Activated T-cell treated with anti-CD3 and anti-CD28 coated beads for 1 hour (primary cell): ENCODE results near the gene MTREX.

Experiments used
- DNase-seq: peaks from one replicate; pipeline ENCODE4 v3.0.0-alpha.2; 2020; ENCODE audit warnings: low read depth

MTREX gene

DNA sequence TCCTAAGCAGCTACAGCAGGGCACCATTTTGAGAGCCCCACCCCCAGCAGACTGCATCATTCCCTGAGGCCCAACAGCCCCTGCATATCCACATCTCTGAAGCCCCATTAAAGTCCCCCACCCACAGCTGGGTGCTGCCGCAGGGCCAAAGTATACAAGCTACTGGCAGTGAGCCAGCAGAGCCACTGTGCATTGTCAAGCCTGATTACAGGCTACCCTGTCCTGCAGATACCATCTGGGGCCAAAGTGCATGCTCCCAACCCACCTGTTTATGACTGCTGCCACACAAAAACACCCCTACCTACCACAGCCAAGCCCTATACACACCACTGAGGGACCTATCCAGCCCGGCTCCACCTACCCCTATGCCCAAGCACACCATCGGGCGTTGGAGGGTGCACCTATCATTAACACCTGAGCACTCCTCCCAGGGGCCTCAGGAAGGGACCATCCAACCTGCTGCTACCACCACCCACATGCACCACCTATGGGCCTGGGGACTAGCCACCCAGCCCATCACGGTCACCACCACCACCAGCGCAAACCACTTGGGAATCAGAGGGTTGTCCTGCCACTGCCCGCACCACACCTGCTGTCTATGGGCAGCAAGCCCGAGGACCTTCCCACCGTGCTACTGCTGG is 121.9 kb downstream of the MTREX start:
- DNase-seq = no peak

DNA sequence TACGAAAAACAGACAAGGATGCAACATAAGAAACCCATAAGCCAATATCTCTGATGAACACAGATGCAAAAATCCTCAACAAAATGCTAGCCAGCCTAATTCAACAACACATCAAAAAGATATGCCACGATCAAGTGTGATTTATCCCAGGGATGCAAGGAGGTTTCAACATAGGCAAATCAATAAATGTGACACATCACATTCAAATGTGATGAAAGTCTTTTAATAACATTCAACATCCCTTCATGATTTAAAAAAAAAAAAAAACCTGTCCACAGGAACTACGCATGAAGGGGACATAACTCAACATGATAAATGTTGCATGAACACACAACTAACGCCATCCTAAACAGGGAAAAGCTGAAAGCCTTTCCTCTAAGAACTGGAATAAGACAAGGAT is 124.8 kb downstream of the MTREX start:
- no peak for DNase-seq

DNA sequence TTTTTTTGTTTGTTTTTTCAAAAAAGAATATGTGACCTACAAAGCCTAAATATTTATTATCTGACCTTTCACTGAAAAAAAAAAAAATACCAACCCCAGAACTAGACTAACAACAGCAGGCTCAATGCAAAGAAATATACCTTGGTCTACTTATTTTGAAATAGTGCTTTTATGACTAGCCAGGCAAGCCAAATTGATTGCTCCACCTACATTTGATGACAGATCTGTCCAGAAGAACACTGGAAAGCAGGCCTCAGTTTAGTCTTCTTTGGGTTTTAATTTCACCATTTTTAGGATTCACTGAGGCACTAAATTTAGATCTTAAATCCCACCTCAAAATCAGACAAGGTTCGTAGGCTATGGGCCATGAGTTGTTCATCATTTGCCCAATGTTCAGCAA is 129.7 kb downstream of the MTREX start:
- DNase-seq = no peak

DNA sequence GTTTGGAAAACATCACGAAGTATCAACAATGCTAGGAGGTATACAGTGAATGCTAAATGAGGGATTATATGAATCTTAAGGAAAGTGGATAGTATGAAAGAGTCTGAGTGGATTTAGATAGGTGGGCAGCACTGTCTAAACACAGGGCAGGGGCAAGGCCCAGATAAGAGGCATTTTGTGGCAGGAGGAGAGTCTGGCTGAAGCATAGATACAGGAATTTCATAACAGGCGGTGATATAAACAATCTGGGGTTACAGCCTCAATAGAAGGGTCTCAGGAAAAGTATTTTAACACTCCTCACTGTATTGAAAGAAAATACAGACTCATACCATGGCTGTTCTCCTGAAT is 130.0 kb downstream of the MTREX start:
- DNase-seq = no peak

DNA sequence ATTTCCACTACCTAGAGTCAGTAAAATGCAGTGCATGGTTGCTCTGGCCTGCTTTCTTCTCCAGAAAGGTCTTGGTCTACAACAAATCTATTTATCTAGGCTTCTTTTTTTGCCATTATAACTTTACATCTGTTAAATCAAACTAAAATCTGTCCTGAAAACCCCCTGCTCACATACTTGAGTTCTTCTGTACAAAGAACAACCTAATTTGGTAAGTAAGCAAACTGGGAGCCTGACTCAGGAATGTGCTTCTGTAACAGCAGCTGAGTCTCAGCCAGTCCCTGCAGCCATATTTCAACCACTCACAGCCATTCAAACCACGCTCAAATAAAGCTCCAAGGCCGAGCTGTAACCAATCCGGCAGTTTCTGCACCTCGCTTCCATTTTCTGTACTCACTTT is 131.2 kb downstream of the MTREX start:
- no peak for DNase-seq

DNA sequence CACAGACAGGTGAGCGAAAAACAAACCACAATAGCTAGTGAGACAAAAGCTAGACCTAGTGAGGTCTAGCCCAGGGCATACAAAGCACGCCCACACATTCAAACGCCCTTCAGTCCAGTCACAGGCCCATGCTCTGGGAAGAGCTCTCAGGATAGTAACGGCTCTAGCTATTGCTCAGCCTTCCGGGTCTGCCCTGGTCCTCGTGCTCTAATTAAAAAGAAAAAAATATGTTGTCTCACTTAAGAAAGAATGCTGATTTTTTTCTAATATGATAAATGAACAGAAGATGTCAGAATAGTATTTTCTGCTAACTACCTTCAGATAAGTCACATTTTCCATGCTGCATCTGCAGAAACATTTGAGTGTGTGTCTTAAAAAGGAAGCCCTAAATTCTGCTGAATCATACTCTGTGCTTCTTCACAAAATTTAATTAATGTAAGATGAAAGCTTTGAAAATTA is 132.4 kb downstream of the MTREX start:
- no peak for DNase-seq

DNA sequence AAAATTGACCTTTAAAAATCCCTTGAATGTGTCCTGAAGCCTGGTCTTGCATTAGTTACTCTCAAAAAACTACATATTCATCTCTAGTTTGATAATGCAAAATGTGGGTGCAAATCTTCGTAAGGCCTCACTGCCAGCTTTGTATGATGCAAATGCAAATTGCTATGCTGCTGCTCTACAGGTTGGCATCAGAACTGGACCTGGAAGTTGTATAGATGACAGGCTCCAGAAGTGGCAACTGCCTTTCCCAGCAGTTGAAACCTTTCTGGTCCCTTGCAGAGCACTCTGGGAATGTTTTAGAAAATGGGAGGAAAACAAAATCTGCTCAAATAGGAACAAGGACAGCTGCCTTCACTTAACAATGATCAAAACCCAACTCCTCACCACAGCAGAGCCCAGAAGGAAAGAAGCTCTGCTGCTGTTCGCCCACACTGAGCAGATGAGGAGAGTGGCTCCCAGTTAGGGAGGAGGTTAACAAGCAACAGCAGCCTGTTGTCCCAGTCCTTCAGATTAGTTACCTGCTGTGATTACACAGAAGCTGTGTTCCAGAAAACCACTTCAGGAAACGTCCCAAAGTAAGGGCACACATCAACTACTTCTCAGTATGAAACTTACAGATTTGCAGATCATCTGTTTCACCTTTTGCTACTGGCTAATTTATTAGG is 133.4 kb downstream of the MTREX start:
- DNase-seq = no peak

- DNase-seq = no peak
Observed at GRCh38 chr5:55441954-55442353, 134.2 kb downstream of the MTREX start.

GRCh38 chr5:55445791-55446190 is 138.0 kb downstream of the MTREX start:
- no peak for DNase-seq

GRCh38 chr5:55446640-55447351 is 139.0 kb downstream of the MTREX start:
- no peak for DNase-seq

GRCh38 chr5:55450050-55450765 is 142.4 kb downstream of the MTREX start:
- no peak for DNase-seq

GRCh38 chr5:55451976-55452375 is 144.2 kb downstream of the MTREX start:
- no peak for DNase-seq

- no peak for DNase-seq
Observed at GRCh38 chr5:55453211-55453610, 145.4 kb downstream of the MTREX start.

DNA sequence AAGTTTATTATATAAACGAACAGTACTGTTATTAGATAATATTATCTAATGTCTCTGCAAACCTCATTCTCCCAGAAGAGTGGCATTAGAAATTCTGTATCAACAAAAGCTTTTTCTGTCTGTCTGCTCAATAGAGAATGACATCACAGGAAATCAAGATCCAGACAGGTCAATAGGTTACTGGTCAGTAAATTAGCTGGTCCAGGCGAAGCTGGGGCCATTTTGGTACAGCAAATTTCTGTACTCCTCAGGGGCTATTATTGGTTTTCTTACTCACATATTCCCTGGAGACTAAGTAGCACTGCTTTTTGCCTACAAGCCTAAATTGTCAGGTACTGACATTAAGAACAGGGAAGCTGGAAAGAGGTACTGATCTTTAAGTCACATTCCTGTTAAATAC is 146.5 kb downstream of the MTREX start:
- DNase-seq = no peak

- DNase-seq = no peak
Observed at GRCh38 chr5:55456216-55456895, 148.6 kb downstream of the MTREX start.

GRCh38 chr5:55459572-55459971 is 151.8 kb downstream of the MTREX start:
- DNase-seq = no peak

DNA sequence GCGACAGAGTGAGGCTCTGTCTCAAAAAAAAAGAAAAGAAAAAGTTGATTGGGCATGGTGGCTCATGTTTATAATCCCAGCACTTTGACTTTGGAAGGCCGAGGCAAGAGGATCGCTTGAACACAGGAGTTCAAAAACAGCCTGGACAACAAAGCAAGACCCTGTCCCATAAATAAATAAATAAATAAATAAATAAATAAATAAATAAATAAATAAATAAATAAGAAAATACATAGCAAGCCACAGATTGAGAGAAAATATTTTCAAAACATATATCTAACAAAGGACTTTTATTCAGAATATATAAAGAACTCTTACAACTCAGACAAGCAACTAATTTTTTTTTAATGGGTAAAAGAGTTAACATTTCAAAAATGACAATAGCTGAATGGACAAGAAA is 155.8 kb downstream of the MTREX start:
- DNase-seq = no peak

DNA sequence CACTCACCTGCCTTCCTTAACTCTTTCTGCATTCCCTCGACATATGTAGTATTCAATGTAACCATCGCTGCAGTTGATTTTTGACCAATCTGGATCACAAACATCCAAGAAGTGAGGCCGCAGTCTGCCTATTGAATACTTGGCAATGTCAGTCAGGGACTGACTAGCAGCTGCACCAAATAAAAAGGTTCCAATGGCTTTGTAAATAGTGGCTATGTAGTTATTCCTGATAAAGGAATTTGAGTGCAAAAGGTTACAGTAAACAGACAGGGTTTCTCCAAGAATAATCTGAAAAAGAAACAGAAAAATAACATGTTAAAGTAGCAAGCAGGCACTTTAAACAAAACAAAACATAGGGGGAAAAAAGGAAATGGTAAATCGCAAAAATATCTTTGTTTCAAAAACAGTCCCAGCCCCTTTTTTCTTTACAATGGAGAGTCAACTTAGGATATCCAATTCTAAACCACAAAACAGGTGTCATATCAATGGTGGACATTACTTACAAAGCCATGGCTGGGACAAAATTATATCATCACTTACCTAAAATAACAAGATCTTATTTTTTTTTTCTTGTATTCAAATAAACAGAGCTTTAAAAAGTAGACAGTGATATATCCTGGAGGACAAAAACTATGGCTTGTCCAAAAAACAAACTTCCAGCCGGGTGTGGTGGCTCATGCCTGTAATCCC is 160.2 kb downstream of the MTREX start:
- DNase-seq = no peak

DNA sequence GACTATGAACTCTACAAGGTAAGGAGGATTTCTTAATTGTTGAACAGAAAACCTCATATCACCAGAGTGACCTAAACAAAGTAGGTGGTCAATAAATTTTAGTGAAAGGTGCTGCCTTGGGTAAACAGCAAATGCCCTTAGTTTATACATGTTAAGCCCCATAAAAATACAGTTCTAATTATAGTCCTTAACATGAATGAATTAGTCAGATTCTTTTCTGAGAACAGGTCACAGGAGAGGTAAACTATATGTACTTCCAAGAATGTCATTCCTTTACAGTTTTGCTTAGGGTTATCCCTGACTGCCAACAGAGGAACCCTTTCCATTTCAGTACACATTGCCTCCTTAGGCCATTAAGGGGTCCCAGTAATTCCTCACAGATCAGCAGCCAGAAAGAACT is 162.1 kb downstream of the MTREX start:
- no peak for DNase-seq

DNA sequence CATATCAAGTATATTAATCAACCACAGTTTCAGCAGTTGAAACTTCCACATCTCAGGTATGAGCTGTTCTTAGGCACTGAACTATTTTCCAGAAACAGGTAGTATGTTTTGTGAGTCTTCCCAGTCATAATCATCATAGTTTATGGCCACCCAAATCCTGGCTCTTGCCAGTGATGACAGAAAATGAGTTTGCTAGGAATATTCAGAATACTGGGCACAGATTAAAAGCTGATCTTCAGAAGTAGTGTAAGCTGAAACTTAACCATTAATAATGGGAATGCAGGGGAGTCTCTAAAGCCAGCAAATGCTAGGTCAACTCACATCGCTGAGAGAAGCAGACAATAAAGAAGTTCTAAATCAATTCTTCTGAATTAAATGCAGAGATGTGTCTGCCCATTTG is 162.5 kb downstream of the MTREX start:
- no peak for DNase-seq

DNA sequence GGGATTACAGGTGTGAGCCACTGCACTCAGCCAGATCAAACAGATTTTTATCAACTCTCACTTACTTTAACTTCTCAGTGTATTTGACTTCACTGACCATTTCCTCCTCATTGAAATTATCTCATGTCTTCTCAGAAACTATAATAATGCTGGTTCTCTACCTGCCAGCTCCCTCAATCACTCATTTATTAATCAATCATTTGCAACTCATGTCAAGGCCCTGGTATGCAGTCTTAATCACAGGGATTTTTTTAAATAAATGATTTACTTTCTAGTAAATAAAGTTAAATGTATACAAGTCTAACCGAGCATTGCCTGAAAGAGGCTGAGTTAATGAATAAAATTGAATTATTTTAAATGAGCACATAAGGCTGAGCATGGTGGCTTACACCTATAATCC is 163.7 kb downstream of the MTREX start:
- no peak for DNase-seq

- no peak for DNase-seq
Observed at GRCh38 chr5:55472642-55473041, 164.9 kb downstream of the MTREX start.
